Measurements from ENCODE around the gene OR10J1. TPM values are rescaled to one million over a fixed set of nuclear protein-coding genes. Genes with fewer than 3 reads are reported as not detected.

The OR10J1 gene
- total RNA-seq, 4 donors from 2014 or later: not detected

DNA sequence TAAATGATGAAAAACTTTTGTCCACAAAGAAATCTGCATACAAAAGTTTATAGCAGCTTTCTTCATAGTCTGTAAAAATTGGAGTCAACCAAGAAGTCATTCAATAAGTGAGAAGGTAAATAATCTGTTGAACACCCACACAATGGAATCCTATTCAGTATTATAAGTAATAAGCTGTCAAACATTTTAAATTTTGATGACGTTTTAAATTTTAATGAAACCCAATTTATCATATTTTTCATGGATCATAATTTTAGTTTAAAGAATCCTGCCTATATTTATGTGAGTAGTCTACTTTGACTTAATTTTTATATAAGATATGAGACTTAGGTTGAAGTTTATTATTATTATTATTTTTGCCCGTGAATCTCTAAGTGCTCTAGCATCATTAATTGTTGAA, 20.0 kb downstream of the OR10J1 start:
- WGBS, 2 donors: 79 to 81% methylated on average over 2 of the region's 2 CpGs
- Histone ChIP-seq H3K27me3 (no peaks in the 10 kb centered on the region), H3K36me3 (no peaks in the 10 kb centered on the region), H3K9me3 (peaks cover 0 to 10% (median 0%) of the 10 kb centered on the region in 4 donors), H3K27ac (no peak overlapping the region), H3K4me1 (no peaks in the 10 kb centered on the region), H3K4me3 (no peak overlapping the region)
- no peak for TF ChIP-seq POLR2A (IDR thresholded peaks at IDR 0.05)
- TF ChIP-seq CTCF (IDR thresholded peaks at IDR 0.05): no peak
- no peak for TF ChIP-seq EP300 (IDR thresholded peaks at IDR 0.05)
- no peak for DNase-seq (ENCODE audit: low spot score in 2 of 2)

- no peak overlapping the region for H3K27ac ChIP-seq
- no peaks in the 10 kb centered on the region for H3K27me3 ChIP-seq
- 87 to 91% methylated on average over 3 of the region's 3 CpGs for WGBS, 2 donors
- DNase-seq (ENCODE audit: low spot score in 2 of 2): no peak
- peaks cover 0 to 10% (median 0%) of the 10 kb centered on the region in 4 donors for H3K9me3 ChIP-seq
- no peaks in the 10 kb centered on the region for H3K36me3 ChIP-seq
- H3K4me3 ChIP-seq: no peak overlapping the region
- H3K4me1 ChIP-seq: no peaks in the 10 kb centered on the region
- TF ChIP-seq CTCF (IDR thresholded peaks at IDR 0.05) (no peak), POLR2A (IDR thresholded peaks at IDR 0.05) (no peak), EP300 (IDR thresholded peaks at IDR 0.05) (no peak)
These were observed 25.7 kb downstream of the OR10J1 start for GRCh38 chr1:159465191-159465603.

GRCh38 chr1:159468321-159468720, 28.8 kb downstream of the OR10J1 start:
- Histone ChIP-seq H3K36me3 (no peaks in the 10 kb centered on the region), H3K9me3 (no peaks in the 10 kb centered on the region), H3K27me3 (no peaks in the 10 kb centered on the region), H3K27ac (no peak overlapping the region), H3K4me1 (no peaks in the 10 kb centered on the region), H3K4me3 (no peak overlapping the region)
- no peak for DNase-seq (ENCODE audit: low spot score in 2 of 2)
- no peak for TF ChIP-seq POLR2A (IDR thresholded peaks at IDR 0.05)
- no peak for TF ChIP-seq CTCF (IDR thresholded peaks at IDR 0.05)
- no peak for TF ChIP-seq EP300 (IDR thresholded peaks at IDR 0.05)
- 39 to 56% methylated on average over 2 of the region's 2 CpGs for WGBS, 2 donors

- H3K27me3 ChIP-seq: no peaks in the 10 kb centered on the region
- no peaks in the 10 kb centered on the region for H3K36me3 ChIP-seq
- no peak overlapping the region for H3K4me3 ChIP-seq
- no peaks in the 10 kb centered on the region for H3K9me3 ChIP-seq
- TF ChIP-seq POLR2A (IDR thresholded peaks at IDR 0.05): no peak
- no peak for TF ChIP-seq CTCF (IDR thresholded peaks at IDR 0.05)
- no peak for TF ChIP-seq EP300 (IDR thresholded peaks at IDR 0.05)
- H3K27ac ChIP-seq: no peak overlapping the region
- DNase-seq (ENCODE audit: low spot score in 2 of 2): no peak
- WGBS, 2 donors: 46 to 47% methylated on average over 4 of the region's 4 CpGs
- H3K4me1 ChIP-seq: no peaks in the 10 kb centered on the region
These were observed 30.5 kb downstream of the OR10J1 start for GRCh38 chr1:159469921-159470533.

GRCh38 chr1:159473335-159473734, 33.8 kb downstream of the OR10J1 start:
- no peak overlapping the region for H3K27ac ChIP-seq
- H3K9me3 ChIP-seq: no peaks in the 10 kb centered on the region
- WGBS, 2 donors: 60 to 66% methylated on average over 1 of the region's 1 CpG
- DNase-seq (ENCODE audit: low spot score in 2 of 2): no peak
- TF ChIP-seq EP300 (IDR thresholded peaks at IDR 0.05) (no peak), POLR2A (IDR thresholded peaks at IDR 0.05) (no peak), CTCF (IDR thresholded peaks at IDR 0.05) (no peak)
- H3K36me3 ChIP-seq: no peaks in the 10 kb centered on the region
- H3K4me3 ChIP-seq: no peak overlapping the region
- H3K27me3 ChIP-seq: no peaks in the 10 kb centered on the region
- no peaks in the 10 kb centered on the region for H3K4me1 ChIP-seq
